ENCODE data around the gene CALM1.
"Not testable (repeated sequence)": the region's sequence is repeated elsewhere in the genome, so short reads cannot be mapped to it uniquely, and the experiment has no call there.

CALM1 gene

DNA sequence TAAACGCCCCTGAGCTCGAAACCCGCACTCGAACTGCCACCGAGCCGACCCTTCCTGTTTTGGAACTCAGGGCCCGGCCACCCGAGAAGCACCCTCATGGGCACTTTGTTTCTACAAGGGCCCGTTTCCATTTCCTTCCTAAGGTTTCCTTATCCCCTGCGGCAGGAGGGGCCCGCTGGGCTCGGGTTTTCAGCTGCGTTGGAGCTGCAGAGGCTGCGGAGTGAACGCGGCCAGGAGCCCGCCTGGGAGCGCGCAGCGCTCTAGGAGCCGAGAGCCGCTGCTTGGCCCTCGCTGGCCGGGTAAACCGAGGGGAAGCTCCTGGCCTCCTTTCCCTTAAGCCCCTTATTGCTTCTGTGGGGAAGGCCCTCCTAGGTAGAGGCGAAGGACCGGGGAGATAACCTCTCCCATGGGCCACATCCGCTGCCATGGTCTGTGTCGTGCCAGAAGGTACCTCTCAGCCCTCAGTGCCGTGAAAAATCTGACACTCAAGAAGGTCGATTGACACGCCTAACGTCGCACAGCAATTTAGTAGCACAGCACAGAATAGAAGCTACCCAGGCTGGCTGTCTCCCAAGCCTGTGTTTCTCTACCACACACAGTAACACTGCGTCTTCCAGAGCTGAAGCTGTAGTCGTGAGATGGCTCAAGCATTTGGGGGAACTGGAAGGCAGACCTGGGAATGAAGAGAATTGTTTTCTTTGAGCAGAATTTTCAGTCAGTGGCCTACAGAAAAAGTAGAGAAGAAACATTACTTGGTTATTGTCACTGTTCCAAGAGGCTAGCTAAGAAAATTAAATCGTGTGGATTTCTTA lies 12.9 kb upstream of the CALM1 start:
- peak; percentile 31 for DNase-seq (ENCODE audit: low read depth)

DNA sequence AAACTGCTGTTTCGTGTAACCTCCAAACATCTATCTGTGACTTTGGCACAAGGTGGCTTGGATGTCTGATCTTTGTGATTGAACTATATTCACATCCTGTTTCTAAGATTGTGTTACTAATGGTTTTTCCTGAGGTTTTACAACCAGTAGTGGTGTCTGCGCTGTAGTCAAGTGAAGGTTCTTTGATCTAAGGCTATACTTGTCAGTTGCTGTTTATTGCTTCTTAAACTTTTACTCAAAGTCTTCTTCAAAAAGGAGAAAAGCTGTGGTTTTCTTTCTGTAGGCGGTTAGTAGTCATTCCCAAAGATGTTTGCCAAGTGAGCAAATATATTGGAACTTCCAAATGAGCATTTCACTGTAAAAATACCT lies 12.3 kb upstream of the CALM1 start:
- DNase-seq (ENCODE audit: low read depth), result no peak

DNA sequence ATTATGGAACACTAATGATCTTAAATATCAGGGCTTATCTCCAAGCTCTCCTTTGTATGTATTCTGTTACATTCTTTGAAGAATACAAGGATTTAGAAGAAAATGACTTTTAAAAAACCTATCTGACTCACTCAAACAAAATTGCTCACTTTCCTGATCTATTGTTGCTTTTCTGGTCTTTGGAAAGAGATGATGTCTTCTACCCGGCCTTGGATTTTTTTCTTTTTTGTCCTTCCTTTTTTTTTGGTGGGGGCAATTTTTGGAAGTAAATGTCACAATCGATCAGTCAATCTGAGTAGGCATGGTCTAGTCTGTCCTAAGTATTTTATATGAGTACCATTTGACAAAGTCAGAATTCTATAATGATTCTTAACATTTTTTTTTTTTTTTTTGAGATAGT lies 10.5 kb upstream of the CALM1 start:
- DNase-seq (ENCODE audit: low read depth), result no peak

DNA sequence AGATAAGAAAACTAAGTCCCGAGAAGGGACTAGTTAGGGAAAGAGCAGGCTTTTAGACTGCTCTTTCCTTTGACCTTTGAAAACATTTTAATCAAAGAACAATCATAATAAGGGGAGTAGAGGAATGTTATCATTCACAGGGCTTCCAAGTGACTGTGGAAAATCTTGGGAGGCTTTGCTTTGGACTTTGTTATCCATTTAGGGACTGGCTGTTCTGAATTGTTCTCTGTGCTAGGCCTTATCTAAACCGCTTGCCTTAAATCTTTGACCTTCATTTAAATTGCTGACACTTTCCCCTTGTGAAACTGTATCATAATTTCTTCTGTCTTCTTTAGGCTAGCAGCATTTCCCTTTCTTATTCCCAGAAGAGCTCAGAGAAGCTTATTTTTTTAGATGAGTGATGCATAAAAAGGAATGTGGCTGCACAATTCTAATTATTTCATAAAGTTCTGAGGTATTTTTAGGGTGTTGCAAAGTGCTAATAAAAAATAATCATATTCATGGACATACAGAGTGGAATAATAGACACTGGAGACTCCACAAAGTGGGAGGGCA lies 9.5 kb upstream of the CALM1 start:
- DNase-seq (ENCODE audit: low read depth), result no peak

DNA sequence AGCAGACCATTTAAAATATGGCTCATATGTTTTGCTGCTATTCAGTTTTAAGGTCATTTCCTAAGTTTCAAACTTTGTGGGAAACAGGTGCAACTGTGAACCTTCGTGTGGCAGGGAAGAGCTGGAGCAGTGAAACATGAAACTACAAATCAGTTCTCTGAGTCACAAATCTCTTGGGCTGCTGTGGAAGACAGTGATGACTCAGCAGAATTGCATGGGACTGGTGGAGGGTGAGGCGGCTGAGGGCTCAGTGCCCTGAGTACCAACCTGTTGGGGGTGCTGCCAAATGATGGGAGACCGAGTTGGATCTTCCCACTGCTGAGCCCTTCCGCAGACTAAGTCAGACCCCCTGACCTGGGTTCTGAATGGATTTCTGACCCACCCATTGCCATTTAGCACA lies 8.4 kb upstream of the CALM1 start:
- no peak for DNase-seq (ENCODE audit: low read depth)

DNA sequence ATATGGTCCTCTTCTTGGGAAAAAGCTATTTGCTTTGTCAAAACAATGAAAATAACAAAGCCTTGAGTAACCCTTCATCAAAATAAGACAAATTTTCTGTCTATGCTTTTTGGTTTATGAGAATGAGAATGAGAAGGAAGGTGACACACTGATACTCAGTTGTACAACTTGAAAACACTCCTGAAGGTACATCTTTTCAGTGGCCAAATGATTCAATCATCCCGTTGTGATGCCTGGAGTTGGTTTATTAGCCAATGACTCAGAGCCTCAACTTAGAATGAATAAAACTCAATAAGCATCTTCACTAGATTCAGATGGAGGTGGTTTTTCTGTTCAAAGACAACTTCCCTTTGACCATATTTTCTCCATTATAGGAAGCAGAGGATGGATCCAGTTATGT lies 7.8 kb upstream of the CALM1 start:
- no peak for DNase-seq (ENCODE audit: low read depth)

DNA sequence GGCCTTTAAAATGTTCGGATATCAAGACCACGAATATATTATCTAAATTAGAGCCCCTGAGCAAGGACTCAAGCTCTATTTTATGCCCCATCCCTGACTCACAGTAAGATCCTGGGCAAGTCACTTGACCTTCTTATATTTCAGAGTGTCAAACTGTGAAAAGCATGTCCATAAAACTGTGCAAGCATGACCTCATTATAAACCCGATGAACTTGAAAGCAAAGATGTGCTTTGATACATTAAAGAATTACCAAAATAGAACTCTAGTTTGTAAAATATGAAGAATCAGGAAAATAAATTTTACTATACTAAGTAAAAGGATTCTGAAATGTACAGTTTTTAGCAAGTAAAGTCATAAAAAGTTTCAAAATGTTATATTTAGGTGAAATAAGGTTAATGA lies 2.9 kb upstream of the CALM1 start:
- DNase-seq (ENCODE audit: low read depth), result no peak

DNA sequence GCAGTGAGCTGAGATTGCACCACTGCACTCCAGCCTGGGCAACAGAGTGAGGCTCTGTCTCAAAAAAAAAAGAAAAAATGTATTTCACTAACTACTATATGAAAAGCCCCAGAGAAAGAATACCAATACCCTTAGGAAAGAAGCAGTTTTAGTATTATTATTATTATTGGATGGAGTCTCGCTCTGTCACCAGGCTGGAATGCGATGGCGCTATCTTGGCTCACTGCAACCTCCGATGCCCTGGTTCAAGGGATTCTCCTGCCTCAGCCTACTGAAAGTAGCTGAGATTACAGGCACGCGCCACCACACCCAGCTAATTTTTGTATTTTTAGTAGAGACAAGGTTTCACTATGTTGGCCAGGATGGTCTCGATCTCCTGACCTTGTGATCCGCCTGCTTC lies 2.0 kb upstream of the CALM1 start:
- DNase-seq (ENCODE audit: low read depth), result not testable (repeated sequence)

DNA sequence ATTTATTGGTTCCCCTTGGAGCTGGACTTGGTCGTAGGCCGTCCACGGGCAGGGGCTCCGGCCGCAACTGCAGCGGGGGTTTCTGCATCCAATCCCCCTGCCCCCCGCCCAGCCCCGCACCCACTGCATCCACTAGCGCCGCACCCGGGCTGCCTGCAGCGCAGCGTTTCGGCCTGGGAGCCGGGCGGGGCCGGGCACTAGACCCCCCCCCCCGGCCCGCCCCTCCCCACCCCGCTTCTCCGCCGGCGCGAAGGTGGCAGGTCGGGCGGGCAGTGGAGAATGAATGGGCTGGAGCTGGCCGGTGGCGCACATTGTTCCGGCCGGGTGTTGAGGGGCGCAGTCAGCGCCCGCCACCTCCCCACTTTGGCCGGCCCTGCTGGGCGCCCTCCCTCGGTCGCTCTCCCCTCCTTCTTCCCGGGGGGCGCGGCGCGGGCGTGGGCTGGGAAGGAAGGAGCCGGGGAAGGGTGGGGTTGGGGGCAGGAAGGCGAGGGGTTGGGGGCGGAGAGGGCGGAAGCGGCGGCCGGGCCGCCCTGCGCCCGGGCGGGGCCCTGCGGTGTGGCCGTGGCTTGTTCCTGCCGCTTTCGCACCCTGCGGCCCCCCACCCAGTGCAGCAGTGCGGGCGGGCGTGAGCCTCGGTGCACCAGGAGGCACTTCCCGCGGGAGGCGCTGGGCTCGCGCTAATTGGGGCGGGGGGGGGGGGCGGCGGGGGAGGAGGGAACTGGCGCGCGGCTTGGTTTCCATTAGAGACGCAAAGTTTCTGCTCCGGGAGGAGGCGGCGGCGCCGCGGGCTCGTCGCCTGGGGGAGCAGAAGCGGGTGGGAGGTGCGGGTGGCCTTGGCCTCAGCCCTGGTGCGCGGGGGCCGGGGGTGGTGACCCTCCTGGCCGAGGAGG lies 841 bp downstream of the CALM1 start:
- DNase-seq (ENCODE audit: low read depth), result peak; percentile 44

DNA sequence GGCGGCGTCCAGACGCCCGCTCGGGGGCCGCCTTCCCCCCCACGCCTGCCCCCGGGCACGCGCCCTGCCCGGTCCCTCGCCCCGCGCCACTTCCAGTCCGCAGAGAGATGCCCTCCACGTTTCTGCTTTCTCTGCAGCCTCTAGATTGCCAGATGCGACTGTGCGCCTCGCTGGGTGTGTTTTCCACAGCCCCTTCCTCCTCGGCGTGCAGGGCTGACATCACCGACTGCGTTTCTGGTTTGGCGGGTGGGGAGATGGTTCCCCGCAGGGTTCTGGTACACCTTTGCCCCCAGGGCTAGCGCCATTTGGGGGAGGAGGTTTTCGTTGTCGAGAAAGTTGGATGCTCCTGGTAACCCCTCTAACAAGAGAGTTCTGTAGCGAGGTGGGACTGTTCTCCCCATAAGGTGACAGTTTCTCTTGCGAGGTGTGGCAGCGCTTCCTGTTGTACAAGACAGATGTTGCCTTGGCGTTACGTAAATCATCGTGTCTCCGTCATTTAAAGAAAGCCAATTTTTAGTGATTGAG lies 1.5 kb downstream of the CALM1 start:
- DNase-seq (ENCODE audit: low read depth), result peak; percentile 40

DNA sequence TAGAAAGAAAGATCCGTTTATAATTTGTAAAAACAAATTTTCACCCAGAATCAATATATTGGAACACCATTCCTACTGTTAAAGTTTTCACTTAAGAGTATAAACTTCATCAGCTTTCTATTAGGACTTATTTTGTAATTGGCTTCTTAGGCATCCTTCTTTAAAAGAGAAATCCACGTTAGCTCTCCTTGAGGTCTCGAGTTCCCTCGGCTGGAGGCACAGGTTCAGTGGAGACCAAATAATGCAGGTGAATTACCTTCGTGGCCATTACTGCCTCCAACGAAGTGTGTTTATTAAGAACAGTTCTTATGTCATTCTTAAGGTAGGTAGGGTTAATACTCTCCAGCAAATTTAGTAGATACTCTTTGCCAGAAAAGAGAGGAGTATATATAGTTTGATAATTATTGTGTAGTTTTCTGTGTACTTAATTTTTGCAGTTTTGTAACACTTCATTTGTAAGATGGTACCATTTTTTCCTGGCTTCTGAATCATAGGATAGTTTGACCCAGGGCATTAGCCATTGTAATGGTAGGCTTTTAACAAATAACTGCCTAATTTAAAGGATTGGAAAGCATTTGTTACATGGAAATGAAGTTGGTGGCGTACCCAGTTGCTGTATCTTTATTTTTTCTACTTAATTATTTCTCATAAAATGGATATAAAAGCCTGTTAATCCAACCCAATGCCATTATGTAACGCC lies 2.2 kb downstream of the CALM1 start:
- no peak for DNase-seq (ENCODE audit: low read depth)

DNA sequence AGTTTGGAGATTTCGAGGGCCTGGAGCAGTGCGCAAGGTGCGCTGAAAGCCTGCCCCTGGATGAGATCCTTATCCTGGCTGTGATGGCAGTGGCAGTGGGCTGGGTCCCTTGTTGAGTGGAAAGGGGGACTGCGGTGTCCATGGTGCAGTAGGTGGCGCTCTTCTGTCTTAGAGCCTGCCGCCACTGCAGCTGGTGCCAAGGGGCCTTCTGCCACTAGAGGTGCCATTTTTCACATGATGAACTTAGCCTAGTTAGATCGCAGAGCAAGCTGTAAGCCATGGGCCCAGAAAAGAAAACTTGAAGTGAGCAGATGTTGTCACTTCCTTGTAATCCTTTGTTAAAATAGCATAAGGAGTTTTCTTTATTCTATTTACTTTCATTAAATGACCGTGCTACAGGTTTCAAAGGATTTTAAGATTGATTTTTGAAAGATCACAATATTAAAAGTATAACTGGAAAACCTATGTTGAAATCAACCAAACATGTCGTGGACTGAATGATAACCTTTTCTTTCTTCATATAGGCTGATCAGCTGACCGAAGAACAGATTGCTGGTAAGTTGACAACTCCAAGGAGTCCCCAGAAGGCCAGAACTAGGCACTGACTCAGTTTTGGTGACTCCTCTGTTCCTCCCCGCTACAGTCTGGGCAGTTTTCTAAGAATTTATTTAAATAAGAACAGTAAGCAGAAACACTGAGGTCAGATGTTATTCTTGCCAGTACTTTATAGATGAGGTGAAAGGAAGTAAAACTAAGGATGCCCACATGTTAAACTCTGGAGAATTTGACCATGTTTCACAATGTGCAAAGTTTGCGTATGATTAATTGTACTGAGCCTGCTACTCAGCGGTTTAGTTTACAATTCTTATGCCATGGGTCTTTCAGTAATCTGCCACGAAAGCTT lies 3.0 kb downstream of the CALM1 start:
- peak; percentile 78 for DNase-seq (ENCODE audit: low read depth)

DNA sequence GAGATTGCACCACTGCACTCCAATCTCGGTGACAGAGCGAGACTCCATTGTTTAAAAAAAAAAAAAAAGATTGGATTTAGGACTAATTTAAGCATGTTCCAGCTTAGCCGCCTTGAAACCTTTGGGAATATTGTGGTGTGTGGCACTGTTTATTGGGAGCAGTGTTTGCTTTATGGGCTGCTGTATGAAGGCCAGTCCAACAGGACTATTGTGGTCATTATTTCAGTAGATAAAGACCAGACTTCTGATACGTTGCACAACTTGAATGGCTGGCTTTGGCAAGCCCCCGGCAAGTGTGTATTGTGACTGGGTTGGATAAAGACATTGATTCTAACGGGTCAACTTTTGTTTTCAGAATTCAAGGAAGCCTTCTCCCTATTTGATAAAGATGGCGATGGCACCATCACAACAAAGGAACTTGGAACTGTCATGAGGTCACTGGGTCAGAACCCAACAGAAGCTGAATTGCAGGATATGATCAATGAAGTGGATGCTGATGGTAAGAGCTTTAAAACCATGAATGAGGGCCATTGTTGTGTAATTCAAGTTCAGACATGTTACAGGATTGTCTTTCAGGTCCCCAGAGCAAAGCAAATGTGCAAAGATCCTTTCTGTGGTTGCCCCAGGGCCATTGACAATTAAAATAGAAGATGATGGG lies 4.2 kb downstream of the CALM1 start:
- no peak for DNase-seq (ENCODE audit: low read depth)

DNA sequence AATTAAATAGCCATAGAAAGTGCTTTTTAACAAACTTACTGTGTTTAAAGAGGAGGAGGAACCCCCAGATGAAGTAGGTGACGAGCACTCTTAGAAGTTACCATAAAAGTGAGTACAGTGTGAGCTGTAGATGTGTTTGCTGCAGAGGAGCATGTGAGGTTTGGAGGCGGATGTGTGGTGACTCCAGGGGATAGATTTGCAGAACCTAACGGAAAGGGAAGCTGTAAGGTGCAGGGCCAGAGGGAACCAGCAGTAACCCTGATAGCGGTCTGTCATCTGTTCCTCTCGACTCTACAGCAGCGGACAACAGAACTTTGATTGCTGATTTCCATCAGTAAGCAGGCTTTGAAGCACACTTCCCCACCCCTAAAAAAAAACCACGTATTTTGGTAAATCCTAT lies 5.2 kb downstream of the CALM1 start:
- DNase-seq (ENCODE audit: low read depth), result no peak

DNA sequence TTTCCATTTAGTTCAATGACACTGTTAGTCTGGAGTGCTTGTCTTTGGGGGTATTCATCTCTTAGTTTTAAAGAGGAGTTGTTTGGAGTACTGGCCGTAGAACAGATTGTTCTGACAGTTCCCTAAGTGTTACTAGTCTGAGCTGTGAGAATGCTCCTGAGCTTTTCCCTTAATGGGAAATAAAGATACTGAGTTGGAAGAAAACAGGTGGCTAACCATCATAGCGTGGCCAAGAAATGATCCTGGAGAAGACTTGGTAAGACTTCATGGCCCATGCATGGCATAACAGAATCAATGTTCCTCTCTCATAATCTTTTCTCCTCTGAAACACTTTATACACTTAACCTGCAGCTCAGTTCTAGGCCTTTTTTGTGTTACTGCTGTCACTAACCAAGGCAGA lies 6.2 kb downstream of the CALM1 start:
- no peak for DNase-seq (ENCODE audit: low read depth)

DNA sequence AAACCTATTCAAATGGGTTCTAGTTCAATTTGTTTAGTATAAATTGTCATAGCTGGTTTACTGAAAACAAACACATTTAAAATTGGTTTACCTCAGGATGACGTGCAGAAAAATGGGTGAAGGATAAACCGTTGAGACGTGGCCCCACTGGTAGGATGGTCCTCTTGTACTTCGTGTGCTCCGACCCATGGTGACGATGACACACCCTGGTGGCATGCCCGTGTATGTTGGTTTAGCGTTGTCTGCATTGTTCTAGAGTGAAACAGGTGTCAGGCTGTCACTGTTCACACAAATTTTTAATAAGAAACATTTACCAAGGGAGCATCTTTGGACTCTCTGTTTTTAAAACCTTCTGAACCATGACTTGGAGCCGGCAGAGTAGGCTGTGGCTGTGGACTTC lies 8.3 kb downstream of the CALM1 start:
- no peak for DNase-seq (ENCODE audit: low read depth)

DNA sequence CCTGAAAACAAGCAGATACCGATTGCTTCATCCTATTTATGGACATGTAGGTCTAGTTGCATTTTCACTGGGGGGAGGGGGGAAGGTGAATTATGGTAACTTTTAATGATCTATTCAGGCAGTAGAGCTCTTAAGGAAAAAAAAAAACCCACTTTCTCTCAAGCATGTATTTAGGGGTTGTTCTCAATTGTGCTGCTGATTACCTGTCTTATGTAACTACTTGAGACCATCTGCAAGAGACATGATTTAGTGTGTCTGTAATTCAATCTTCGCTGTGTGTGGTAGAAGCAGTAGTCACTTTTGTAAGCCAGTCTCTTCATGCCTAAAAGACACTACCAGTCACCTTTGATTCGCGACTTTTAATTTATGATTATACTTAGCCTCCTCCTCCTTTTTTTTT lies 8.9 kb downstream of the CALM1 start:
- no peak for DNase-seq (ENCODE audit: low read depth)

DNA sequence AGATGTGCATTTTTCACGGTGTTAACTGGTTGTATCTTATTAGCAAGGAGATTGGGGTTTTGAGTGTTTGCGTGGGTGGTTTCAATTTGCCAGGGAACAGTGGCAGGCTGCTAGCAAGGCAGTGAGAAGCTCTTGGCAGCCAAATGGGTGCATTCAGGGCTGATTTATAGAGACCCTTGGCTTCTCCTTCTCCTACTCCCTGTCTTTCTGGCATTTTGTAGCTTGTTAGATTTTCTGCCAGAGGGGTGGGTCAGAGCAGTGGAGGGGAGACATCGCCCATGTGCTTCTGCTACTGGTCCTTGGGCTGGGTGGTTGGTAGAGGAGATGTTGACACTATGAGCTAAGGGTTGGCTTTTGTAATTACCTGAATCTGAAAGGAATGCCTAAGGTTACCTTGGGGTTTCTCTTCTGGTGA lies 9.6 kb downstream of the CALM1 start:
- no peak for DNase-seq (ENCODE audit: low read depth)

DNA sequence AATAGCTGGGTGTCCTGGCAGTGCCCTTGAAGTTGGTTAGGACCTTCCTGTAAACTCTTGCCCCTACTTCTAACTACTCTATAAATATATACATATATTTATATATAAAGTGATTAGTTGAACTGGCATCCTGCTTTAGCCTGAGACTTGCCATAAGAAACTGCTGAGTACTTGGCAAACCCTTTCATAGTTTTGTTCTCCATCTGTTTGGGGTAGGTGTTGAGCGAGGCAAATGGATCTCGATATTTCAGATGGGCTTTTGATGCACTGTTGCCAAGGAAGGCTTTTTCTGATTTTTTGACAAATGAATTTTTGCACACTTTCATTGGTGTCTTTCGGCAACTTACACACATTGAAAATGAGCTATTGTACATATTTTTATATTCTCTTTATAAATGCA lies 10.4 kb downstream of the CALM1 start:
- no peak for DNase-seq (ENCODE audit: low read depth)

DNA sequence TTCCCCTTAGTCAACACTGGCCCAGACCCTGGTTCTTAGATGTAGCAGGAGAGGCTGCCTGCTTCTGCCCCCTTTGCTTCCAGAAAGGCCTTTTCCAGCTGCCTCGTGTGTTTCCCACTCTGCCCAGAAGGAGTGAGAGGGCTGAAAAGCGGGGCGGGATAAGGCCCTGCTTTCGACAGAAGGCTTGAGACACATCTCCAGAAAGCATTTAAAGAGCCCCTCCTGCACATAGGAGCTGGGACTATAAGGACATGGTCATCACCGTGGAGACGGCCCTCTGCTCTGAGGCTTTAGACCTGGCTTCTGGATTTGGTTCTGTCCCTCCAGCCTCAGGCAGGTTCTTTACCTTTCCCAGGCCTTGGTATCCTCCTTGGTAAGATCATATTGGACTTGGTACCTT lies 11.9 kb downstream of the CALM1 start:
- DNase-seq (ENCODE audit: low read depth), result no peak
